Right renal pelvis (tissue), 4 donors: Measurements from ENCODE around the gene SCGB1A1. TPM values are rescaled to one million over a fixed set of nuclear protein-coding genes. Genes with fewer than 3 reads are reported as not detected.
"Not testable (repeated sequence)": the region's sequence is repeated elsewhere in the genome, so short reads cannot be mapped to it uniquely, and the experiment has no call there.

Experiments used
- DNase-seq, 4 donors: peaks; one replicate each; pipeline ENCODE4 v3.0.0-alpha.2; 2013; ENCODE audit warnings: low read depth in 4 of 4, low spot score in 3 of 4, missing footprints in 1 of 4
- polyA plus RNA-seq, 4 donors: library from polyadenylated mRNA; unstranded; fragments of 120-200 nt; gene quantifications; one replicate each; pipeline ENCODE4 v1.2.1, GENCODE V29; 2013; ENCODE audit not compliant: insufficient read length in 4 of 4

SCGB1A1 gene
- polyA plus RNA-seq, 4 donors = not detected

DNA sequence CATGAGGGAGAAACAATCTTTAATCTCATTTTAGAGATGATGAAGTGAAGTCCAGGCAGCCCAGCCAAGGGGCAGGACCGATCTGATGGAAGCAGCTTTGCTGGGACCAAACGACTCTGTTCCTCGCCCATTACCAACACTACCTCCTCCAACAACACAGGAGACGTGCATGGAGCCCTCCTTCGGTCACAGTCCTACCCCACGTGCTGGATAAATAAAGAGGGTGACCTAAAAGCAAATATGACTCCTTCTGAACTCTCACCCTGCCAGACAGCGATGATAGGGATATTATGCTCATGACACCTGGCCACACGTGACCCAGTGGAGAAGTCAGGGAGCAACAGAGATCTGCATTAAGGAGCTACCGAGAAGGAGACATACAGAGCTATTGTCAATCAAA, 26.0 kb downstream of the SCGB1A1 start:
- no peak for DNase-seq

DNA sequence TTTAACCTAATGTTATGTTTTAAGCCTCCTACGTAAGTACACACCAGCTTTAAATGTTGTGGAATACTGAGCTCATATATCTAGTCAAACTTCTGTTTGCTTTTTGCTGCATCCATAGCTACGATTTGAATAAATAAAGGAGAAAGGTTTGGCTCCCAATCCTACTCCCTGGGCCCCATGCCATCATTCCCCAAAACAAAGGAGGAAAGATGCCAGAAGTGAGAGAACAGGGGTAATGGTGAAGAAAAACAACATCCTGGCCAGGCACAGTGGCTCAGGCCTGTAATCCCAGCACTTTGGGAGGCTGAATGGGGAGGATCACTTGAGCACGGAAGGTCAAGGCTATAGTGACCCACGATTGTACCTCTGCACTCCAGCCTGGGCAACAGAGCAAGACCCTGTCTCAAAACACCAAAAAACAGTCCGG, 26.5 kb downstream of the SCGB1A1 start:
- DNase-seq = no peak

DNA sequence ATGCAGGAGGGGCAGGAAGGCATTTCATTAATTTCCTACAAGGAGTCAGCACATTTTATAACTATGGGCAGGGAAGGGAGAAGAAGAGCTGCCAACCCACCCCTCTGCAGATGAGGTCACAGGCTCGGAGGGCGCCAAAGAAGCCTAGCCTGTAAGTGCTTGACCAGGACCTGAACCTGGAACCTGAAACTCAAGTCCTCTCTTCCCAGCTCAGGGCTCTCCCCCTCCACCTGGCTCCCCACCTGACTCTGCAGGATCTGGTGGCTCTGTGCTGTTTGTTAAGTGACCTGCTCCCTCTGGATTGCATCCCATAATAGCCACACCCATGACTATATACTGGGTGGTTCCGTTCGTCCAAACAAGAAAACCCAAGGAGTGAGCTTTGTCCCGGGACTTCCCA, 27.3 kb downstream of the SCGB1A1 start:
- no peak for DNase-seq

DNA sequence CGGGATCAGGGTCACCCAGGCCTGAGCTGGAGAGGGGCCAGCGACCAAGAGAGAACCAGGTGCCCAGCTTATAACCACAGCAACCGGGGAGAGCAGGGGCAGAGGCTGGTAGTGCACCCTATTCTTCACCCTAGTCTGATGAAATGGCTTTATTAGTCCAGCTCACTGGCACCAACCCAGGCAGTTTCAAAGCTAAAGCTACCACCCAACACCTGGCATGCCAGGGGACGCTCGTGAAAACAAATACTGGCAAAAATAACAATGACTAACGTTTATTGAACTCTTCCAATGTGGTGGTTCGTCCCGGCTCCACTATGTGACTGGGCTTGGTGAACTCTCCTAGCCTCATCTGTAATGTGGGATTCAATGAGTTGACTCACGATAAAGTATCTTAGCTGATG, 30.6 kb downstream of the SCGB1A1 start:
- no peak for DNase-seq

DNA sequence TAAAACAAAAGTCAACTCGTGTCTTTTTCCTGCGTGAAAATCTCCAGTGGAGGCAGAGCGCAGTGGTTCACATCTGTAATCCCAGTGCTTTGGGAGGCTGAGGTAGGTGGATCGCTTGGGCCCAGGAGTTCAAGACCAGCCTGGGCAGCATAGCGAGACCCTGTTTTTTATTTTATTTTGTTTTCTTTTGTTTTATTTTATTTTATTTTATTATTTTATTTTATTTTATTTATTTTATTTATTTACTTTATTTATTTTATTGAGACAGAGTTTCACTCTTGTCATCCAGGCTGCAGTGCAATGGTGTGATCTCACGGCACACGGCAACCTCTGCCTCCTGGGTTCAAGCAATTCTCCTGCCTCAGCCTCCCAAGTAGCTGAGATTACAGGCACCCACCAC, 31.1 kb downstream of the SCGB1A1 start:
- not testable (repeated sequence) for DNase-seq

DNA sequence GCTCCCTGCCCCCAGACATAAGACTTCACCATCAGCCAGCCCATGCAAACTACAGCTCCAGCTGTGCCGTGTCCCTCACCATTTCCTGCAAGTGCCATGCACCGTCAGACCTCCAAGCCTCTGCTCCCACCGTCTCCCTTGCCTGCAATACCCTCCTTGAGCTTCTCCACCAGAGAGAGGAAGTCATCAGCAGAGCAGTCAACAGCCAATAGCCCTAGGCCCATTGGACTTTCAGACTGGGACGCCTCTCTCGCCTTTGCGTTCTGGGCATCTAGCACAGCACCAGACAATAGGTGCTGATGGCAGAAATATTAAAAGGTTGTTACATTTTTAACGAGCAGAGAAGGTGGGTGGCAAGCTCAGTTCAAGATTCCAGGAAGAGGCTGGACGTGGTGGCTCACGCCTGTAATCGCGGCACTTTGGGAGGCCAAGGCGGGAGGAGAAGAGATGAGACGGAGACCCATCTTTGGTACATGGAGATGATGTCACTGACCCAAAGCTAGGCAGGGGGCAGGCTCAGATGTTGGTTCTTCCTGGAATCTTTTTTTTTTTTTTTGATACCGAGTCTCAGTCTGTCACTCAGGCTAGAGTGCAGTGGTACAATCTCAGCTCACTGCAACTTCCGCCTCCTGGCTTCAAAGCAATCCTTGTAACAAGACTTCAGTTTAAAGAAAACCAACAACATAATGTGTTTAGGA, 31.9 kb downstream of the SCGB1A1 start:
- no peak for DNase-seq

DNA sequence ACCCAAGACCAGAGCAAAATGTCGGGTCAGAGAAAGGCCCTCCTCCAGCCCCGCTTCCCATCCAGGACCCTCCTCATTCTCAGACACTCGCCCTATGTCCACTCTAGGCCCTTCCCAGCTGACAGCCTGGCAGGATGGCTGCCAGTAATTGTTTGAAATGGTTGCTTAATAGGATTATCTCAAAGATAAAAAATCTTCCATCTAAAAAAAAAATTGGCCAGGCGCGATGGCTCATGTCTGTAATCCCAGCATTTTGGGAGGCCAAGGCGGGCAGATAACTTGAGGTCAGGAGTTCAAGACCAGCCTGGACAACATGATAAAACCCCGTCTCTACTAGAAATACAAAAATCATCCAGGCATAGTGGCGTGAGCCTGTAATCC, 32.4 kb downstream of the SCGB1A1 start:
- DNase-seq = no peak

DNA sequence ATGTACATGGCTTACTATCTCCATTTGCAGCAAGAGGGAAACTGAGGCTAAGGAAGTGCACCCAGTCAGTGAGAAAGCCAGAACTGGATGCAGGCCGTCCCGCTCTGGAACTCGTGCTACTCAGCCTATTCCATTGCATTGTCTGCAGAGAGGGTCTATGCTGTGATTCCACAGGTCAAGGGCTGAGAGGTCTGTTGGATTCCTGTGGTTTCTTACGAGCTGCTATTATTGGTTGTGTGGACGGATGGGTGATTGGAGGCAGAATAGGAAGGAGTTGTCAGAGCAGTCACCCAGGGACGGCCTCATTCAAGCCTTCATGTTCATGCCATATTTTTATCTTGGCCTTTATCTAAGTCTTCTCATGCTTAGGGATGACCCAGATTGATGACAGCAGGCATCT, 33.4 kb downstream of the SCGB1A1 start:
- no peak for DNase-seq

DNA sequence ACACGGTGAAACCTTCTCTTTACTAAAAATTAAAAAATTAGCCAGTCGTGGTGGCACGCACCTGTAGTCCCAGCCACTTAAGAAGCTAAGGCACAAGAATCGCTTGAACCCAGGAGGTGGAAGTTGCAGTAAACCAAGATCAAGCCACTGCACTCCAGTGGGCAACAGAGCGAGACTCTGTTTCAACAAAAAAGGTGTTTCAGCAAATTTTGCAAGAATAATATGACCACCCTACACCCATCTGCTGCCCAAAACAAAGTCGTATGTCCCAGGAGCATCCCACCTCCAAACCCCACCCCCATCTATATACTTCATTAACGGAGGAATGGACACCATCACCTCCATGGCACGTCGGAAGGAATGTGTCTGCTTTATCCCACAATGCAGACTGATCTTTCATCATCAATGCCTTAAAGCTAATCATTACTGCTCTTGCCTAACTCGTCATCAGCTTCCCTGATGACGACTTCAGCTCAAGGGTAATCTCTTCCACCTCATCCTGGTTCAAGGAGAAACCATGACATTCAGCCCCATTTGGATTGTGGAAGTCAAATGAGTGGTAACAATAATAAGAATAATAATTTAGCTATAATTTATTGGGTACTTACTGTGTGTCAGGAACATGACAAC, 34.1 kb downstream of the SCGB1A1 start:
- no peak for DNase-seq

DNA sequence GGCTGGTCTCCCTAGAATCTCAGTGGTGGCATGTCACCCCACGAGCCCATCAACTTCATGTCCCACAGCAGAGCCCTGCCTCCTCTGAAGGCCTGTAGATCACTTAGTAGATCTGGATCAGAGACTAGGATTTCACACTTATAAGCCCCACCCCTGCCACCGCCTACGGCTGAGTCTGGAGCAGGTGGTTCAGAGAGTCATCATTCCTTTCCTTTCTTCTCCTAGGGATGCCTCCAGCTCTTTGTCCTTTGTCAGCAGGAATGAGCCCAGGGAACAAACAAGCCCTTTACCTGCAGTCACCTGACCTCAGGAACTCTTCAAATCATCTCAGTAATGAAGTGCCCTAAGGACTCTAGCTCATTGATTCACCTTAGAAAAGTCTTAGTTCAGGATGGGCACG, 37.8 kb downstream of the SCGB1A1 start:
- DNase-seq = no peak

DNA sequence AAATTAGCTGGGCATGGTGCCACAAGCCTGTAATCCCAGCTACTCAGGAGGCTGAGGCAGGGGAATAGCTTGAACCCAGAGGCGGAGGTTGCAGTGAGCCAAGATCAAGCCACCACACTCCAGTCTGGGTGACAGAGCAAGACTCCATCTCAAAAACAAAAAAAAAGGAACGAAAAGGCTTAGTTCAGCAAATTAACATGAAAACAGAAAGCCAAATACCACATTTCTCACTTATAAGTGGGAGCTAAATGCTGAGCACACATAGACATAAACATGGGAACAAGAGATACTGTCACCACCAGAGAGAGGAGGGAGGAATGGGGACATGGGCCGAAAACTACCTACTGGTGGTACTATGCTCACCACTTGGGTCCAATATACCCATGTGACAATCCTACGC, 38.6 kb downstream of the SCGB1A1 start:
- DNase-seq = no peak

DNA sequence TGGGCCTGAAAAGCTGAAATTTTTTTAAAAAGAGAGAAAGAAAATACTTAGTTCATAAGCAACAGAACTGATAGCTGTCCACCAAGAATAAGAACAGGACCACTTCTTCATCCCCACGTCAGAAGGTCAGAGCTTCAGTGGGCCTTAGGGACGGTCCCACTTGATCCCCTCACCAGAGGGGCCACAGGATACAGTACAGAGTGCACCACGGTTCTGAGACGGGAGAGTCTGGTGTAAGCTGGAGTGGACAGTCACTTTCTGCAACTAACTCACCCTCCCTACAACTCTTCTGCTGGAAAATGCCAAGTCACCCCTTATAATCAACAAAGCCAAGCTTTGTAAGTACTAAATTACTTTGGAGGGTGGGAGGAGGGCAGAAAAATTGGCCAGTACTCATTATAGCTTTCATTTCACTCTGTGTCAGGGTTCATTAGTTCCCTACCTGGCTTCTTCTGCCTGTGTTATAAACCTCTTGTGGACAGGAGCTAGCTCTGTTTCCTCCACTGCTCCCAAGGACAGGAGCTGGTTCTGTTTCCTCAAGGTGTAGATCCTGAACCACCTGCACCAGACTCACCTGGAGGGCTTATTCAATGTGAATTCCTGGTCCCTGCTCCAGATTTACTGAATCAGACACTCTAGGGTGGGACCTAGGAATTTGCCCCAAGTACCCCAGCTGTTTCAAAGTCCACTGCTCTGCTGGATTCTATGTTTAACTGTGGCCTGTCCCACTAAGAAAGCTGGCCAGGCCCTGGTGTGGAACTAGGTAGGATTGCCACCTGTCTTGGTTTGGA, 39.6 kb downstream of the SCGB1A1 start:
- DNase-seq = no peak

DNA sequence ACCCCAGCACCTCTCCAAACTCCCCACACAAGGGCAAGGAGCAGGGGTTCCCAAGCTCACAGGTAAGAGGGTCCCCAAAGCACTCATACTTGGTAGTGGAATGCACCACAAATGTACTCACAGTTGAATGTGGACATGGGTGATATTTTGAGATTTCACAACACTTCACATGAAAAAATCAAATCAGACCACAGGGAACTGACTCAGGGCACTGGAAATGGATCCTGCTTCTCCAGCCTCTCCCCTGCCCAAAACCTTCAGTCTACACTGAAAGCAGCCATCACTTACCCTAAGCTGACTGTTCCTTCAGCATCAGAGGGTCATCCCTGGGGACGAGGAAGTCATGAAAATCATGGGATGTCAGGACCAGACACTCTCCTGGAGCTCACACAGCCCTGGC, 40.2 kb downstream of the SCGB1A1 start:
- DNase-seq = no peak

DNA sequence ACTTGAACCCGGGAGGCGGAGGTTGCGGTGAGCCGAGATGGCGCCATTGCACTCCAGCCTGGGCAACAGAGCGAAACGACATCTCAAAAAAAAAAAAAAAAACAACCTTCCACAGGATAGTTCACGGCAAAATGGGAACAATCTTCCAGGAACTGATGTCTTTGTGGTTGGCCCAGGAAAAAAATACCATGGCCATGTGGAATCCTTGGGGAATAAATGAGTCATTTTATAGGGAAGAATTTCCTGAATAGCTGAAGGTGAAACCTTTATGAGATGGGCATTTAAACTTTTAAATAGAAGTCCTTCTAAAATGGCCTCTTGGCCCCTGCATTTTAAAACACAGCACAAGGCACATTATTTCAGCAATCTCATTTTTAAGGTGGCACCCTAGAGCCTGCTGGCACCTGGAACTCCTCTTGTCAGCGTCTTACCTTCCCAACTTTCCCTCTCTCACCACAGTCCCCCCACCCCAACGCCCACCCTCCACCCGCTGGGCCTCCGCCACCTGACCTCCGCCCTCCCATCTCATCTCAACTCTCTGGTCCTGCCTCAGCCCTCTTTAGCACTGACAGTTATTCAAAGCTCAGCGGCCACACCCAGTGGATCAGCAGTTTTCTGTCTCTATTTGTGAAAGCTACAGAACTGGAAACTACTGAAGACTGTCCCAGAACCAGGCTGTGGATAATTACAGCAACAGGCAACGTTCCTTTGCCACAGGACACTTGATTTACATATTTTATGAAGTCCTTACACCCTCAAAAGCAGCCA, 43.1 kb downstream of the SCGB1A1 start:
- DNase-seq = no peak

DNA sequence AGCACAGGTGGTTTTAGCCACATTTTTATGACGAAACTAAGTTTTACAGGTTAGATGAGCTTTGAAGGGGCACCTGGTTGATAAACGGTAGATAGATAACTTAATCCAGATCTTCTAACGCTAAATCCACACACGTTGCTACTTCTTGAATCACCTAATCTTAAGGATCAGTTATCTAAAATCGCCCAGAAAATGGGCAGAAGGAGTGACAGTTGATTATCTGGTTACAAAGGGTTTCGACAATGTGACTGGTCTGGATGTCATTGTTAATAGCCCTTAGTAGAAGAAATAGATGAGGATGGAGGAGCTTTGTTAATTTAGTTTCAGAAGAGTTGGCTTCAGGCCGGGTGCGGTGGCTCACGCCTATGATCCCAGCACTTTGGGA, 43.7 kb downstream of the SCGB1A1 start:
- no peak for DNase-seq

DNA sequence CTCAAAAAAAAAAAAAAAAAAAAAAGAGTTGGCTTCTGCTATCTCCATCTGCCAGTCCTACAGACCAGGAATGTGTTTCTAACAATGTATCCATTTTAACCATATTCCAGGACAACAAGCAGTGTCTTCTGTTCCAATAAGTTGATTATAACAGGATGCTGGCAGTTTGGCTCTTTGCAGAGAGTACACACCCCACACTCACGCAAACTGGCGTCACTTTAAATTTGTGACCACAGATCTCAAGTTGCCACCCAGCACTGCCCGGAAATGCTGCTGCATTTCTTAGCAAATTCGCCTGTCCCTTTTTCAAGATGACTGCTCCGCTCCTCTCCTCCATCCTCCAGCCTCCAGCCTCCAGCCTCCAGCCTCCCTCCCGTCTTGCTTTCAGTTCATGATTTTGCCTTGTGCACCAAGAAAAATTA, 44.3 kb downstream of the SCGB1A1 start:
- no peak for DNase-seq

DNA sequence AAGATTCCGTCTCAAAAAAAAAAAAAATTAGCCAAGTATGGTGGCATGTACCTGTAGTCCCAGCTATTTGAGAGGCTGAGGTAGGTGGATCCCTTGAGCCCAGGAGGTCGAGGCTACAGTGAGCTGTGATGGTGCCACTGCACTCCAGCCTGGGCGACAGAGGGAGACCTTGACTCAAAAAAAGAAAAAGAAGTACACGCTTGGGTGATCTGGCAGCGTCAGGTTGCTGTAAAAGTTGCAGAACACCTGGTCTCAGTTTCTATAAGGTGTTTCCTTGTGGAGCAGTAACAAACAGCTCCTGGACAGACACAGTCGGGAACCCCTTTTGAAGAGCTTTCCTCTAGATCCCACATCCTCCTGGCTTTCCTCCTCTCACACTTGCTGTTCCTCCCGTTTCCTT, 45.8 kb downstream of the SCGB1A1 start:
- DNase-seq = no peak

DNA sequence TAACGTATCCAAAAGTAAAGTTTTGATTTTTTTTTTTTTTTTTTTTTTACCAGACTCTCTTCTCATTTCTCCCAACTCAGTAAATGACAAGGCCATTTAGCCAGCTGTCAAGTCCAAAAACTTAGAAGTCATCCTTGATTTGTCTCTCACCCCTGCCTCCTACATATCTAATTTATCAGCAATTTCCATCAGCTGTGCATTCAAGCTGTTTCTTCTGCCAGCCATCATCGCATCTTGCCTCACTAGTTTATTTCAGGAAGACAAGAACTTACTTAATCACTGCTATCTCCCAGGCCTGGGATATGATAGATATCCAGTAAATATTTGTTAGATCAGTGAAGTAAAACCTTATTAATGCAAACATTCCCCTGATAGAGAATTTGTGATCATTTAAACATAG, 47.6 kb downstream of the SCGB1A1 start:
- no peak for DNase-seq

DNA sequence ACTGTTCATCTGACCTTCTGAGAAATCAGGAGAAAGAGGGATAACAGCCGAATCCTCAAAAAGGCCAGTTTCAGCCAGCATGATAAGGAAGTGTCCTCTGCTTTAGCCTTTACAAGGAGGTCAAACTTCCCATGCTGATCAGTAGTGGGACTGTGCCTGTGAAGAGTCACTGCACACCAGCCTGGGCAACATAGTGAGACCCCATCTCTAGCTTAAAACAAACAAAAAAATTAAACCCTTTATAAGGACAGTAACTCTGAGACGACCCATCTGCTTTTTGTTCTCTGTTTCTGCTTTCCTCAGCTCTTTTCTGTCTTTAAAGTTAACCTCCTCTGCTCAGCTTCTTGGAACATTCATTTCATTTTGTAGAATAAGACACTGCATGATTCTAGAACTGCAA, 49.7 kb downstream of the SCGB1A1 start:
- no peak for DNase-seq

DNA sequence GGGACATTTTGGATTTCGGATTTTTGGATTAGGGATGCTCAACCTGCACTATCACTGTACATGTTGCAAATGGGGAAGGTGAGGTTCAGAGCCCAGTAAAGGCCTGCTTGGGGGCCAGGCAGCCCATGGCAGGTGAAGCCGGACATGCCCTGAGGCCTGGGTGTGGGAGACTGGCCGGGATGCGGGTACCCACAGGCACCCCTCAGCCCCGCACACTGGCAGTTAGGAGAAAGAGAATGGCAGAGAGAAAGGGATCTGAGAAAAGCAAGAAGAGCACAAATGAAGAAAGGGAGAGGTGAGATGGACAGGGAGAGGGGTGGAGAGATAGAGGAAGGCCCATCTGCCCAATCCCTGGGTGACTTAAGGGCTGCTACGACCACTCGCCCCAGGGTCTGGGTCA, 52.8 kb downstream of the SCGB1A1 start:
- no peak for DNase-seq
